ENCODE results near the gene PPP2R2C.

GRCh38 chr4:6474705-6475457 is 2.5 kb upstream of the PPP2R2C start:
- TF ChIP-seq, protein P1, sequence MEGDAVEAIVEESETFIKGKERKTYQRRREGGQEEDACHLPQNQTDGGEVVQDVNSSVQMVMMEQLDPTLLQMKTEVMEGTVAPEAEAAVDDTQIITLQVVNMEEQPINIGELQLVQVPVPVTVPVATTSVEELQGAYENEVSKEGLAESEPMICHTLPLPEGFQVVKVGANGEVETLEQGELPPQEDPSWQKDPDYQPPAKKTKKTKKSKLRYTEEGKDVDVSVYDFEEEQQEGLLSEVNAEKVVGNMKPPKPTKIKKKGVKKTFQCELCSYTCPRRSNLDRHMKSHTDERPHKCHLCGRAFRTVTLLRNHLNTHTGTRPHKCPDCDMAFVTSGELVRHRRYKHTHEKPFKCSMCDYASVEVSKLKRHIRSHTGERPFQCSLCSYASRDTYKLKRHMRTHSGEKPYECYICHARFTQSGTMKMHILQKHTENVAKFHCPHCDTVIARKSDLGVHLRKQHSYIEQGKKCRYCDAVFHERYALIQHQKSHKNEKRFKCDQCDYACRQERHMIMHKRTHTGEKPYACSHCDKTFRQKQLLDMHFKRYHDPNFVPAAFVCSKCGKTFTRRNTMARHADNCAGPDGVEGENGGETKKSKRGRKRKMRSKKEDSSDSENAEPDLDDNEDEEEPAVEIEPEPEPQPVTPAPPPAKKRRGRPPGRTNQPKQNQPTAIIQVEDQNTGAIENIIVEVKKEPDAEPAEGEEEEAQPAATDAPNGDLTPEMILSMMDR (IDR thresholded peaks at IDR 0.05): no peak
- TF ChIP-seq POLR2A (IDR thresholded peaks at IDR 0.05): no peak
- TF ChIP-seq POLR2AphosphoS5 (IDR thresholded peaks at IDR 0.05): no peak
